COR-L47 (cell line): ENCODE measurements around the gene SH2D3A.
A peak's percentile ranks its signal among the peaks of the same experiment; 100 is the strongest.

Source experiments
- DNase-seq: peaks from one replicate; lab custom pipeline; 2025; lab: John Stamatoyannopoulos, UW

Gene SH2D3A

GRCh38 chr19:6737873-6738786 is 29.1 kb downstream of the SH2D3A start:
- DNase-seq = peak; percentile 20

GRCh38 chr19:6737284-6737872 is 29.9 kb downstream of the SH2D3A start, which contains the start of gene GPR108:
TSS of gene GPR108 (minus strand) at chr19:6737580. CDS start at chr19:6737576, 4 bp downstream.
- DNase-seq = no peak

- DNase-seq = no peak
Measured at GRCh38 chr19:6736917-6737283, 30.3 kb downstream of the SH2D3A start.

GRCh38 chr19:6736169-6736916 is 30.9 kb downstream of the SH2D3A start:
- DNase-seq = no peak

GRCh38 chr19:6735181-6735911 is 31.9 kb downstream of the SH2D3A start:
- DNase-seq = no peak

GRCh38 chr19:6734096-6734696 is 33.0 kb downstream of the SH2D3A start:
- no peak for DNase-seq

- no peak for DNase-seq
Measured at GRCh38 chr19:6733338-6734095, 33.7 kb downstream of the SH2D3A start.

- DNase-seq = no peak
Measured at GRCh38 chr19:6732803-6733337, 34.4 kb downstream of the SH2D3A start.

- DNase-seq = no peak
Measured at GRCh38 chr19:6731822-6732221, 35.4 kb downstream of the SH2D3A start.

GRCh38 chr19:6730941-6731670 is 36.1 kb downstream of the SH2D3A start:
- no peak for DNase-seq

GRCh38 chr19:6730153-6730804 is 37.0 kb downstream of the SH2D3A start:
- DNase-seq = no peak

- DNase-seq = no peak
Measured at GRCh38 chr19:6729573-6730152, 37.6 kb downstream of the SH2D3A start.

- DNase-seq = no peak
Measured at GRCh38 chr19:6728346-6728745, 38.9 kb downstream of the SH2D3A start.

GRCh38 chr19:6725513-6726231 is 41.6 kb downstream of the SH2D3A start:
- no peak for DNase-seq

- no peak for DNase-seq
Measured at GRCh38 chr19:6724631-6725492, 42.4 kb downstream of the SH2D3A start.

- no peak for DNase-seq
Measured at GRCh38 chr19:6723738-6724137, 43.5 kb downstream of the SH2D3A start.

GRCh38 chr19:6723108-6723618 is 44.1 kb downstream of the SH2D3A start:
- no peak for DNase-seq
